Measurements from ENCODE around the gene C16orf92. TPM values are rescaled to one million over a fixed set of nuclear protein-coding genes. Genes with fewer than 3 reads are reported as not detected.

Gene C16orf92
- total and polyA plus RNA-seq, 2 of the 8 experiments (the other 6 are each of a cell fraction or from before 2014, with no cell fraction given), result not detected

DNA sequence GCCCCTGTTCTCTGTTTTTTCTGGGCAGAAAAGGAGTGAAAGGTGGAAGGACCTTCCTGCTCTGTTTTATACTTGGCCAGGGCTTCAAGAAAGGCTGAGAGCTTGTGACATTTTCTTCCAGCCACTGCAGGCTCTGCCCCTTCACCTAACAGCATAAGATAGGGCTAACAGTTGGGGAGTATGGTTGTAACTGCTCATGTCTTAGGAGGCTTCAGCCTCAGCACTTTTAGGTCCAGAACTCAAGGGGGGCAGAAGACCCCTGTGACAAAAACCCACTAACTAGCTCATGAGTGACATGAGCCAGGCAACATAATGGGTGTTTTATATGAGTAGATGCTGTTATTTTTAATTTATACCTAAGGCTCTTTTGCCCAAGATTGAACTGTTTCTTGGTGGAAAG is 47.5 kb downstream of the C16orf92 start:
- no peak overlapping the region for H4K8ac ChIP-seq (ENCODE audit: extremely low read depth, insufficient read depth, low read length)
- H3K4me3 ChIP-seq (ENCODE audit: extremely low read depth in 1 of 4, insufficient read depth in 2 of 4, low read depth in 3 of 4, low read length in 4 of 4), result no peak overlapping the region
- H2AFZ ChIP-seq (ENCODE audit: low read length), result no peak overlapping the region
- no peak for FAIRE-seq
- POLR2A ChIA-PET (ENCODE audit: partially characterized antibody), result interaction anchor here (0.9 to 21.2 kb wide), 4 partner anchors 8 to 42 kb away, joined by 3 to 353 read pairs (median 78); partner anchors contain the start of genes PPP4C, TBX6 and YPEL3
- peaks cover 19 to 54% (median 47%) of the 10 kb centered on the region in 4 experiments for H3K36me3 ChIP-seq (ENCODE audit: control insufficient read depth in 2 of 4, insufficient read depth in 4 of 4, low read length in 3 of 4)
- H3K4me2 ChIP-seq (ENCODE audit: insufficient read depth in 1 of 2, low read depth in 2 of 2, low read length in 2 of 2), result no peak overlapping the region
- peaks cover 15 to 30% of the 10 kb centered on the region in 2 experiments for H3K79me2 ChIP-seq (ENCODE audit: control insufficient read depth in 1 of 2, insufficient read depth in 2 of 2, low read length in 2 of 2)
- H3K4me1 ChIP-seq (replicated peaks in 1 of 4; ENCODE audit: control insufficient read depth in 3 of 4, insufficient read depth in 4 of 4, low read length in 3 of 4), result peaks cover 0 to 14% (median 6%) of the 10 kb centered on the region in 4 experiments; a peak in 6 of 7 replicates
- no peak overlapping the region for H2BK15ac ChIP-seq (ENCODE audit: low read length)
- H2BK12ac ChIP-seq (ENCODE audit: low read depth, low read length), result no peak overlapping the region
- no peak overlapping the region for H3K9ac ChIP-seq (replicated peaks in 1 of 4; ENCODE audit: extremely low read depth in 1 of 4, low read depth in 3 of 4, low read length in 3 of 4)
- H2BK20ac ChIP-seq (ENCODE audit: low read length), result no peak overlapping the region
- CTCF ChIA-PET (ENCODE audit: partially characterized antibody), result interaction anchor here (0.7 to 7.3 kb wide), 4 partner anchors 14 to 116 kb away, joined by 3 to 51 read pairs (median 5); partner anchors contain the start of gene TBX6
- no peak overlapping the region for H3K27ac ChIP-seq (ENCODE audit: low read depth, low read length)
- peaks cover 9% of the 10 kb centered on the region; the same call in 1 of the 2 replicates for H3K79me1 ChIP-seq (ENCODE audit: low read depth, low read length)
- peaks cover 2% of the 10 kb centered on the region; the same call in 1 of the 2 replicates for H3K23me2 ChIP-seq (ENCODE audit: low read depth, low read length)
- H3K56ac ChIP-seq (replicated peaks; ENCODE audit: insufficient read length, low read depth, low read length), result no peak overlapping the region
- no peak for DNase-seq (ENCODE audit: low read depth in 1 of 2, low spot score in 2 of 2)
- H2BK5ac ChIP-seq (ENCODE audit: low read depth, low read length), result no peak overlapping the region
- H3K9me3 ChIP-seq (ENCODE audit: insufficient read depth in 2 of 2, low read depth in 1 of 2, low read length in 1 of 2), result no peaks in the 10 kb centered on the region
- H2AK5ac ChIP-seq (ENCODE audit: low read depth, low read length), result no peak overlapping the region
- H4K20me1 ChIP-seq (replicated peaks in 1 of 2; ENCODE audit: control insufficient read depth in 1 of 2, insufficient read depth in 2 of 2, low read length in 2 of 2), result peaks cover 16 to 35% of the 10 kb centered on the region in 2 experiments
- H3K27me3 ChIP-seq (replicated peaks in 1 of 4; ENCODE audit: control insufficient read depth in 3 of 4, extremely low read depth in 1 of 4, insufficient read depth in 3 of 4, low read length in 3 of 4), result no peaks in the 10 kb centered on the region
- no peak overlapping the region for H3K14ac ChIP-seq (ENCODE audit: insufficient read length)
- H3K18ac ChIP-seq (ENCODE audit: extremely low read depth, low read length), result no peak overlapping the region
- H4K91ac ChIP-seq (replicated peaks; ENCODE audit: insufficient read length, low read length), result no peak overlapping the region
- no peak overlapping the region for H4K5ac ChIP-seq (ENCODE audit: insufficient read length, low read depth, low read length)
- H2BK120ac ChIP-seq (replicated peaks; ENCODE audit: low read depth, low read length), result no peak overlapping the region
- no peak overlapping the region for H3K4ac ChIP-seq (replicated peaks; ENCODE audit: insufficient read length, low read depth, low read length)
- TF ChIP-seq CBX5 (IDR thresholded peaks at IDR 0.05; ENCODE audit: low read depth, low read length) (no peak), RFX5 (IDR thresholded peaks at IDR 0.05; ENCODE audit: borderline replicate concordance, low read depth, low read length) (no peak), SRF (IDR thresholded peaks at IDR 0.05; ENCODE audit: low read depth, low read length) (no peak), POLR2A (IDR thresholded peaks at IDR 0.05; ENCODE audit: control extremely low read depth in 1 of 2, low read depth in 2 of 2, low read length in 2 of 2) (no peak), SP1 (IDR thresholded peaks at IDR 0.05; ENCODE audit: low read depth, low read length) (no peak), HDAC2 (IDR thresholded peaks at IDR 0.05; ENCODE audit: borderline replicate concordance in 1 of 2, low read depth in 2 of 2, low read length in 2 of 2) (no peak)
- TF ChIP-seq, protein P1, sequence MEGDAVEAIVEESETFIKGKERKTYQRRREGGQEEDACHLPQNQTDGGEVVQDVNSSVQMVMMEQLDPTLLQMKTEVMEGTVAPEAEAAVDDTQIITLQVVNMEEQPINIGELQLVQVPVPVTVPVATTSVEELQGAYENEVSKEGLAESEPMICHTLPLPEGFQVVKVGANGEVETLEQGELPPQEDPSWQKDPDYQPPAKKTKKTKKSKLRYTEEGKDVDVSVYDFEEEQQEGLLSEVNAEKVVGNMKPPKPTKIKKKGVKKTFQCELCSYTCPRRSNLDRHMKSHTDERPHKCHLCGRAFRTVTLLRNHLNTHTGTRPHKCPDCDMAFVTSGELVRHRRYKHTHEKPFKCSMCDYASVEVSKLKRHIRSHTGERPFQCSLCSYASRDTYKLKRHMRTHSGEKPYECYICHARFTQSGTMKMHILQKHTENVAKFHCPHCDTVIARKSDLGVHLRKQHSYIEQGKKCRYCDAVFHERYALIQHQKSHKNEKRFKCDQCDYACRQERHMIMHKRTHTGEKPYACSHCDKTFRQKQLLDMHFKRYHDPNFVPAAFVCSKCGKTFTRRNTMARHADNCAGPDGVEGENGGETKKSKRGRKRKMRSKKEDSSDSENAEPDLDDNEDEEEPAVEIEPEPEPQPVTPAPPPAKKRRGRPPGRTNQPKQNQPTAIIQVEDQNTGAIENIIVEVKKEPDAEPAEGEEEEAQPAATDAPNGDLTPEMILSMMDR (IDR thresholded peaks at IDR 0.05; ENCODE audit: control extremely low read depth in 1 of 3, insufficient read depth in 1 of 3, low read depth in 1 of 3, low read length in 3 of 3), result no peak
- no peak overlapping the region for H3K23ac ChIP-seq (ENCODE audit: insufficient read length)

Measured in H1 (cell line).